GM21576 (cell line): Measurements from ENCODE around the gene IRAK2.
"Not testable (repeated sequence)": the region's sequence is repeated elsewhere in the genome, so short reads cannot be mapped to it uniquely, and the experiment has no call there.

ENCODE experiments used
- ATAC-seq: cut with Tn5 transposase; IDR thresholded peaks from one replicate; pipeline ENCODE4 v1.9.1; 2021; ENCODE audit warnings: mild to moderate bottlenecking, moderate library complexity; ENCODE audit not compliant: unreplicated experiment

IRAK2 gene

GRCh38 chr3:10248984-10249748, 84.4 kb downstream of the IRAK2 start:
- no peak for ATAC-seq

- no peak for ATAC-seq
Measured at GRCh38 chr3:10249833-10250232, 85.1 kb downstream of the IRAK2 start.

- no peak for ATAC-seq
Measured at GRCh38 chr3:10251006-10251405, 86.3 kb downstream of the IRAK2 start.

- ATAC-seq, result no peak
Measured at GRCh38 chr3:10253731-10254130, 89.0 kb downstream of the IRAK2 start.

- no peak for ATAC-seq
Measured at GRCh38 chr3:10255835-10256234, 91.1 kb downstream of the IRAK2 start.

GRCh38 chr3:10259036-10259435, 94.3 kb downstream of the IRAK2 start:
- no peak for ATAC-seq

GRCh38 chr3:10259798-10260197, 95.1 kb downstream of the IRAK2 start:
- ATAC-seq, result no peak

GRCh38 chr3:10260211-10260701, 95.5 kb downstream of the IRAK2 start:
- ATAC-seq, result no peak

- ATAC-seq, result no peak
Measured at GRCh38 chr3:10262027-10262426, 97.3 kb downstream of the IRAK2 start.

- ATAC-seq, result no peak
Measured at GRCh38 chr3:10263646-10264363, 99.1 kb downstream of the IRAK2 start.

- no peak for ATAC-seq
Measured at GRCh38 chr3:10265833-10266232, 101.1 kb downstream of the IRAK2 start.

GRCh38 chr3:10266936-10267335, 102.2 kb downstream of the IRAK2 start:
- ATAC-seq, result not testable (repeated sequence)

GRCh38 chr3:10268116-10268515, 103.4 kb downstream of the IRAK2 start:
- ATAC-seq, result no peak

GRCh38 chr3:10268930-10269329, 104.2 kb downstream of the IRAK2 start:
- ATAC-seq, result no peak

GRCh38 chr3:10269443-10269842, 104.7 kb downstream of the IRAK2 start:
- ATAC-seq, result no peak

- not testable (repeated sequence) for ATAC-seq
Measured at GRCh38 chr3:10272476-10272875, 107.8 kb downstream of the IRAK2 start.

GRCh38 chr3:10272977-10273376, 108.3 kb downstream of the IRAK2 start:
- ATAC-seq, result no peak

GRCh38 chr3:10273702-10274305, 109.1 kb downstream of the IRAK2 start:
- ATAC-seq, result no peak

GRCh38 chr3:10274601-10275000, 109.9 kb downstream of the IRAK2 start:
- ATAC-seq, result no peak

GRCh38 chr3:10277115-10277625, 112.5 kb downstream of the IRAK2 start:
- no peak for ATAC-seq

- no peak for ATAC-seq
Measured at GRCh38 chr3:10278501-10278900, 113.8 kb downstream of the IRAK2 start.
